ENCODE results near the gene ZMYM2.

- no peak for TF ChIP-seq CTCF (IDR thresholded peaks at IDR 0.05; ENCODE audit: low read depth, low read length)
- TF ChIP-seq EZH2phosphoT487 (IDR thresholded peaks at IDR 0.05; ENCODE audit: low read depth) = no peak
Measured at GRCh38 chr13:20105161-20105689, 146.7 kb downstream of the ZMYM2 start.

Data from OCI-LY3 (cell line).